Keratinocyte (primary cell): ENCODE measurements around the gene RNF212.

Experiments used
- EZH2 ChIP-seq: IDR thresholded peaks from one replicate; pipeline ENCODE4 v1.6.1; 2012; ENCODE audit warnings: inconsistent platforms, mild to moderate bottlenecking, low read length, moderate library complexity
- TF ChIP-seq, protein P1 (sequence below), 3 experiments: IDR thresholded peaks in 1 of 3; conservative IDR thresholded peaks in 1 of 3; optimal IDR thresholded peaks in 1 of 3; 2 replicates in 2 of 3; 3 replicates in 1 of 3; pipeline versions ENCODE3 to v1.5.1; 2011; ENCODE audit warnings: low read length in 3 of 3, mild to moderate bottlenecking in 3 of 3, moderate library complexity in 2 of 3, control low read depth in 1 of 3, inconsistent platforms in 1 of 3; ENCODE audit not compliant: insufficient read depth in 2 of 3; ENCODE audit errors: extremely low read depth in 1 of 3

- TF ChIP-seq, protein P1, sequence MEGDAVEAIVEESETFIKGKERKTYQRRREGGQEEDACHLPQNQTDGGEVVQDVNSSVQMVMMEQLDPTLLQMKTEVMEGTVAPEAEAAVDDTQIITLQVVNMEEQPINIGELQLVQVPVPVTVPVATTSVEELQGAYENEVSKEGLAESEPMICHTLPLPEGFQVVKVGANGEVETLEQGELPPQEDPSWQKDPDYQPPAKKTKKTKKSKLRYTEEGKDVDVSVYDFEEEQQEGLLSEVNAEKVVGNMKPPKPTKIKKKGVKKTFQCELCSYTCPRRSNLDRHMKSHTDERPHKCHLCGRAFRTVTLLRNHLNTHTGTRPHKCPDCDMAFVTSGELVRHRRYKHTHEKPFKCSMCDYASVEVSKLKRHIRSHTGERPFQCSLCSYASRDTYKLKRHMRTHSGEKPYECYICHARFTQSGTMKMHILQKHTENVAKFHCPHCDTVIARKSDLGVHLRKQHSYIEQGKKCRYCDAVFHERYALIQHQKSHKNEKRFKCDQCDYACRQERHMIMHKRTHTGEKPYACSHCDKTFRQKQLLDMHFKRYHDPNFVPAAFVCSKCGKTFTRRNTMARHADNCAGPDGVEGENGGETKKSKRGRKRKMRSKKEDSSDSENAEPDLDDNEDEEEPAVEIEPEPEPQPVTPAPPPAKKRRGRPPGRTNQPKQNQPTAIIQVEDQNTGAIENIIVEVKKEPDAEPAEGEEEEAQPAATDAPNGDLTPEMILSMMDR (optimal IDR thresholded peaks at IDR 0.05 in 1 of 3, IDR thresholded peaks at IDR 0.05 in 1 of 3, conservative IDR thresholded peaks at IDR 0.05 in 1 of 3; ENCODE audit: extremely low read depth in 1 of 3, insufficient read depth in 2 of 3, low read length in 3 of 3) = no peak
- no peak for TF ChIP-seq EZH2
Observed at GRCh38 chr4:1039493-1040343, 73.6 kb downstream of the RNF212 start.
